HG03521 (cell line): Measurements from ENCODE around the gene ABCG1.

Experiments
- ATAC-seq: cut with Tn5 transposase; IDR thresholded peaks from one replicate; pipeline ENCODE4 v1.9.1; 2021; ENCODE audit warnings: mild to moderate bottlenecking, moderate library complexity; ENCODE audit not compliant: unreplicated experiment

The ABCG1 gene

GRCh38 chr21:42214081-42214750 lies 4.7 kb upstream of the ABCG1 start:
- no peak for ATAC-seq

- no peak for ATAC-seq
These were observed 4.0 kb upstream of the ABCG1 start for GRCh38 chr21:42214921-42215320.

- ATAC-seq: no peak
These were observed 2.8 kb upstream of the ABCG1 start for GRCh38 chr21:42215942-42216725.

- no peak for ATAC-seq
These were observed 2.0 kb upstream of the ABCG1 start for GRCh38 chr21:42216726-42217572.

GRCh38 chr21:42219606-42220137 lies 732 bp downstream of the ABCG1 start:
- ATAC-seq: no peak

GRCh38 chr21:42220138-42220701 lies 1.3 kb downstream of the ABCG1 start:
- no peak for ATAC-seq

GRCh38 chr21:42221581-42222345 lies 2.8 kb downstream of the ABCG1 start:
- ATAC-seq: no peak

- no peak for ATAC-seq
These were observed 3.4 kb downstream of the ABCG1 start for GRCh38 chr21:42222386-42222785.

GRCh38 chr21:42222821-42223390 lies 4.0 kb downstream of the ABCG1 start:
- ATAC-seq: no peak

- no peak for ATAC-seq
These were observed 5.1 kb downstream of the ABCG1 start for GRCh38 chr21:42223826-42224575.

- no peak for ATAC-seq
These were observed 6.1 kb downstream of the ABCG1 start for GRCh38 chr21:42225042-42225441.

- ATAC-seq: no peak
These were observed 6.7 kb downstream of the ABCG1 start for GRCh38 chr21:42225571-42226155.

GRCh38 chr21:42226626-42227025 lies 7.7 kb downstream of the ABCG1 start:
- no peak for ATAC-seq

- ATAC-seq: peak; percentile 78
These were observed 9.2 kb downstream of the ABCG1 start for GRCh38 chr21:42227909-42228708.

GRCh38 chr21:42228709-42229220 lies 9.8 kb downstream of the ABCG1 start:
- no peak for ATAC-seq

GRCh38 chr21:42229676-42230075 lies 10.7 kb downstream of the ABCG1 start:
- no peak for ATAC-seq

GRCh38 chr21:42230178-42230577 lies 11.2 kb downstream of the ABCG1 start:
- ATAC-seq: no peak

GRCh38 chr21:42230636-42231035 lies 11.7 kb downstream of the ABCG1 start:
- ATAC-seq: no peak
